Measurements from ENCODE around the gene CARD19. TPM values are rescaled to one million over a fixed set of nuclear protein-coding genes. Genes with fewer than 3 reads are reported as not detected.
"Not testable (repeated sequence)": the region's sequence is repeated elsewhere in the genome, so short reads cannot be mapped to it uniquely, and the experiment has no call there.

The CARD19 gene
- total and polyA plus RNA-seq, 4 donors: 47.7 to 92.3 (median 65.3) TPM

GRCh38 chr9:93095205-93096130 is 549 bp upstream of the CARD19 start:
- Histone ChIP-seq H3K36me3 (ENCODE audit: control insufficient read depth in 1 of 2, insufficient read depth in 2 of 2, low read length in 1 of 2) (no peaks in the 10 kb centered on the region), H3K4me1 (ENCODE audit: control insufficient read depth in 1 of 2, insufficient read depth in 2 of 2, low read length in 2 of 2) (peaks cover 2 to 8% of the 10 kb centered on the region in 2 donors), H3K27ac (ENCODE audit: low read depth in 1 of 2, low read length in 2 of 2) (peak overlapping the region; percentile 28 to 69), H3K4me3 (ENCODE audit: low read length in 2 of 2) (peak overlapping the region in 1 of 2 donors; percentile 31), H3K27me3 (ENCODE audit: control insufficient read depth in 1 of 2, insufficient read depth in 2 of 2, low read length in 1 of 2) (no peaks in the 10 kb centered on the region), H3K9me3 (ENCODE audit: control insufficient read depth, low read length) (peaks cover 2% of the 10 kb centered on the region)
- ATAC-seq (ENCODE audit: low FRiP score) (peak; percentile 93), DNase-seq (peak; percentile 100)
- WGBS, 2 donors: 6 to 13% methylated on average over 42 to 92 of the region's 95 CpGs
- intact Hi-C loops (cut with DNase I): loop anchor here (2.0 to 10.0 kb wide), 4 partner anchors 37 to 91 kb away; partner anchors contain the start of gene NINJ1 (in 1 of the 2)

GRCh38 chr9:93096811-93097382 is 880 bp downstream of the CARD19 start:
- WGBS, 2 donors: 3 to 5% methylated on average over 16 of the region's 16 CpGs
- Histone ChIP-seq H3K4me1 (ENCODE audit: control insufficient read depth in 1 of 2, insufficient read depth in 2 of 2, low read length in 2 of 2) (peaks cover 2 to 8% of the 10 kb centered on the region in 2 donors), H3K9me3 (ENCODE audit: control insufficient read depth, low read length) (no peaks in the 10 kb centered on the region), H3K27ac (ENCODE audit: low read depth in 1 of 2, low read length in 2 of 2) (peak overlapping the region in 1 of 2 donors; percentile 82), H3K4me3 (ENCODE audit: low read length in 2 of 2) (peak overlapping the region; percentile 42 to 75), H3K27me3 (ENCODE audit: control insufficient read depth in 1 of 2, insufficient read depth in 2 of 2, low read length in 1 of 2) (no peaks in the 10 kb centered on the region), H3K36me3 (ENCODE audit: control insufficient read depth in 1 of 2, insufficient read depth in 2 of 2, low read length in 1 of 2) (no peaks in the 10 kb centered on the region)
- ATAC-seq (ENCODE audit: low FRiP score) (no peak), DNase-seq (peak in 1 of 2 donors; percentile 57)
- intact Hi-C loops (cut with DNase I): loop anchor here (1.0 to 10.0 kb wide), 5 partner anchors 19 to 92 kb away; partner anchors contain the start of gene NINJ1 (in 1 of the 2)

- Histone ChIP-seq H3K4me3 (ENCODE audit: low read length in 2 of 2) (peak overlapping the region in 1 of 2 donors; percentile 75), H3K27ac (ENCODE audit: low read depth in 1 of 2, low read length in 2 of 2) (peak overlapping the region; percentile 71 to 82), H3K27me3 (ENCODE audit: control insufficient read depth in 1 of 2, insufficient read depth in 2 of 2, low read length in 1 of 2) (no peaks in the 10 kb centered on the region), H3K9me3 (ENCODE audit: control insufficient read depth, low read length) (no peaks in the 10 kb centered on the region), H3K4me1 (ENCODE audit: control insufficient read depth in 1 of 2, insufficient read depth in 2 of 2, low read length in 2 of 2) (peaks cover 2 to 8% of the 10 kb centered on the region in 2 donors), H3K36me3 (ENCODE audit: control insufficient read depth in 1 of 2, insufficient read depth in 2 of 2, low read length in 1 of 2) (no peaks in the 10 kb centered on the region)
- 53 to 55% methylated on average over 11 of the region's 11 CpGs for WGBS, 2 donors
- DNase-seq: peak; percentile 55 to 77
- intact Hi-C loops (cut with DNase I): loop anchor here (1.0 to 10.0 kb wide), 5 partner anchors 19 to 93 kb away; partner anchors contain the start of gene NINJ1 (in 1 of the 2)
- no peak for ATAC-seq (ENCODE audit: low FRiP score)
These were observed 1.6 kb downstream of the CARD19 start for GRCh38 chr9:93097511-93098201.

- WGBS, 2 donors: 1 to 6% methylated on average over 15 of the region's 15 CpGs
- no peak overlapping the region for H3K4me3 ChIP-seq (ENCODE audit: low read length in 2 of 2)
These were observed 2.4 kb downstream of the CARD19 start for GRCh38 chr9:93098236-93098946.

GRCh38 chr9:93099551-93100275 is 3.7 kb downstream of the CARD19 start:
- WGBS, 2 donors: 89 to 91% methylated on average over 16 of the region's 16 CpGs

More at GRCh38 chr9:93098236-93098946, 2.4 kb downstream of the CARD19 start:
- Histone ChIP-seq H3K27ac (ENCODE audit: low read depth in 1 of 2, low read length in 2 of 2) (peak overlapping the region; percentile 71 to 82), H3K36me3 (ENCODE audit: control insufficient read depth in 1 of 2, insufficient read depth in 2 of 2, low read length in 1 of 2) (no peaks in the 10 kb centered on the region), H3K27me3 (ENCODE audit: control insufficient read depth in 1 of 2, insufficient read depth in 2 of 2, low read length in 1 of 2) (no peaks in the 10 kb centered on the region), H3K4me1 (ENCODE audit: control insufficient read depth in 1 of 2, insufficient read depth in 2 of 2, low read length in 2 of 2) (peaks cover 2 to 8% of the 10 kb centered on the region in 2 donors), H3K9me3 (ENCODE audit: control insufficient read depth, low read length) (no peaks in the 10 kb centered on the region)
- DNase-seq (peak; percentile 98), ATAC-seq (ENCODE audit: low FRiP score) (peak; percentile 69)
- intact Hi-C loops (cut with DNase I): loop anchor here (5.0 to 10.0 kb wide), 3 partner anchors 34 to 94 kb away; partner anchors contain the start of gene NINJ1 (in 1 of the 2)

GRCh38 chr9:93100276-93100636 is 4.2 kb downstream of the CARD19 start:
- H3K4me3 ChIP-seq (ENCODE audit: low read length in 2 of 2): no peak overlapping the region
- 96 to 97% methylated on average over 8 of the region's 8 CpGs for WGBS, 2 donors
- peak; percentile 22 to 36 for DNase-seq
- no peak overlapping the region for H3K27ac ChIP-seq (ENCODE audit: low read depth in 1 of 2, low read length in 2 of 2)
- no peak for ATAC-seq (ENCODE audit: low FRiP score)
- H3K9me3 ChIP-seq (ENCODE audit: control insufficient read depth, low read length): no peaks in the 10 kb centered on the region
- peaks cover 2 to 8% of the 10 kb centered on the region in 2 donors for H3K4me1 ChIP-seq (ENCODE audit: control insufficient read depth in 1 of 2, insufficient read depth in 2 of 2, low read length in 2 of 2)
- intact Hi-C loops (cut with DNase I): no loop called here
- H3K36me3 ChIP-seq (ENCODE audit: control insufficient read depth in 1 of 2, insufficient read depth in 2 of 2, low read length in 1 of 2): no peaks in the 10 kb centered on the region
- no peaks in the 10 kb centered on the region for H3K27me3 ChIP-seq (ENCODE audit: control insufficient read depth in 1 of 2, insufficient read depth in 2 of 2, low read length in 1 of 2)

More at GRCh38 chr9:93099551-93100275, 3.7 kb downstream of the CARD19 start:
- intact Hi-C loops (cut with DNase I): loop anchor here (5.0 to 10.0 kb wide), 3 partner anchors 33 to 95 kb away; partner anchors contain the start of gene NINJ1 (in 1 of the 2)
- Histone ChIP-seq H3K9me3 (ENCODE audit: control insufficient read depth, low read length) (no peaks in the 10 kb centered on the region), H3K36me3 (ENCODE audit: control insufficient read depth in 1 of 2, insufficient read depth in 2 of 2, low read length in 1 of 2) (no peaks in the 10 kb centered on the region), H3K4me1 (ENCODE audit: control insufficient read depth in 1 of 2, insufficient read depth in 2 of 2, low read length in 2 of 2) (peaks cover 2 to 8% of the 10 kb centered on the region in 2 donors), H3K4me3 (ENCODE audit: low read length in 2 of 2) (no peak overlapping the region), H3K27me3 (ENCODE audit: control insufficient read depth in 1 of 2, insufficient read depth in 2 of 2, low read length in 1 of 2) (no peaks in the 10 kb centered on the region), H3K27ac (ENCODE audit: low read depth in 1 of 2, low read length in 2 of 2) (peak overlapping the region in 1 of 2 donors; percentile 49)
- peak; percentile 50 to 62 for DNase-seq
- ATAC-seq (ENCODE audit: low FRiP score): no peak

GRCh38 chr9:93101086-93101485 is 5.1 kb downstream of the CARD19 start:
- ATAC-seq (ENCODE audit: low FRiP score); H3K4me3 ChIP-seq (ENCODE audit: low read length in 2 of 2); intact Hi-C loops (cut with DNase I); H3K9me3 ChIP-seq (ENCODE audit: control insufficient read depth, low read length); H3K36me3 ChIP-seq (ENCODE audit: control insufficient read depth in 1 of 2, insufficient read depth in 2 of 2, low read length in 1 of 2); H3K27ac ChIP-seq (ENCODE audit: low read depth in 1 of 2, low read length in 2 of 2); H3K27me3 ChIP-seq (ENCODE audit: control insufficient read depth in 1 of 2, insufficient read depth in 2 of 2, low read length in 1 of 2); H3K4me1 ChIP-seq (ENCODE audit: control insufficient read depth in 1 of 2, insufficient read depth in 2 of 2, low read length in 2 of 2): not testable (repeated sequence)
- 96 to 97% methylated on average over 11 of the region's 11 CpGs for whole genome bisulfite sequencing, 2 donors
- peak; percentile 18 to 35 for DNase-seq

Measured in aorta (tissue), 5 donors.